ENCODE results near the gene DOCK3.
"Not testable (repeated sequence)": the region's sequence is repeated elsewhere in the genome, so short reads cannot be mapped to it uniquely, and the experiment has no call there.

DOCK3 gene

DNA sequence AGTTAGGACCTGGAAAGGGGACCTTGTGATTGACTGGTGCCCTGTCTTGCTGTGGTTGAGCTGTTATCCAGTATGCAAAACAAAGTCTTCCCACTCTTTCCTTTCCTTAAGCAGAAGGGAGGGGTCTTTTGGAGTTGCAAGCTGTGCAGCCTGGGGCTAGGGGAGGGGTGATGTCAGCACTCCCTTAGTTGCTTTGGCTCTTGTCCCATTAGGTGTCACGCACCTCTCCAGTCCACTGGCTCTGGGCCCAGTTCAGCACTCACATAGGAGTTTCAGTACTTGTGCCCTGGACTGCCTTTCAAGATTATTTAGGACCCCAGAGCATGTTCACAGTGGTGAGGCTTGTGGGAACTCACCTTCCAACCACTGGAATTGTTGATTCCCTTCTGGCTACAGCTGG is 238.5 kb downstream of the DOCK3 start:
- peaks cover 7% of the 10 kb centered on the region for H3K9me3 Mint-ChIP-seq
- H3K4me3 Mint-ChIP-seq: no peak overlapping the region
- H3K4me1 Mint-ChIP-seq: no peaks in the 10 kb centered on the region
- no peaks in the 10 kb centered on the region for H3K36me3 Mint-ChIP-seq
- H3K27me3 Mint-ChIP-seq: peaks cover 43% of the 10 kb centered on the region
- H3K27ac Mint-ChIP-seq: no peak overlapping the region
- ATAC-seq: peak; percentile 39

DNA sequence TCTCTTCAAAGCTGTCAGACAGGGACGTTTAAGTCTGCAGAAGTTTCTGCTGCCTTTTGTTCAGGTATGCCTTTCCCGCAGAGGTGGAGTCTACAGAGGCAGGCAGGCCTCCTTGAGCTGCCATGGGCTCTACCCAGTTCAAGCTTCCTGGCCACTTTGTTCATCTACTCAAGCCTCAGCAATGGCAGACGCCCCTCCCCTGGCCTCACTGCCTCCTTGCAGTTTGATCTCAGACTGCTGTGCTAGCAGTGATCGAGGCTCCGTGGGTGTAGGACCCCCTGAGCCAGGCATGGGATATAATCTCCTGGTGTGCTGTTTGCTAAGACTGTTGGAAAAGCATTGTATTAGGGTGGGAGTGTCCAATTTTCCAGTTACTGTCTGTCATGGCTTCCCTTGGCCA is 247.3 kb downstream of the DOCK3 start:
- Mint-ChIP-seq H3K9me3 (peaks cover 21% of the 10 kb centered on the region), H3K27me3 (peaks cover 42% of the 10 kb centered on the region)
- not testable (repeated sequence) for H3K36me3 Mint-ChIP-seq, H3K27ac Mint-ChIP-seq, ATAC-seq, H3K4me3 Mint-ChIP-seq, H3K4me1 Mint-ChIP-seq

- Mint-ChIP-seq H3K36me3 (no peaks in the 10 kb centered on the region), H3K4me3 (no peak overlapping the region), H3K4me1 (no peaks in the 10 kb centered on the region), H3K27ac (no peak overlapping the region), H3K9me3 (peaks cover 16% of the 10 kb centered on the region), H3K27me3 (peaks cover 54% of the 10 kb centered on the region)
- no peak for ATAC-seq
These were observed 249.2 kb downstream of the DOCK3 start for GRCh38 chr3:50923955-50924354.

- Mint-ChIP-seq H3K4me3 (no peak overlapping the region), H3K4me1 (no peaks in the 10 kb centered on the region), H3K27me3 (peaks cover 57% of the 10 kb centered on the region), H3K27ac (no peak overlapping the region), H3K36me3 (no peaks in the 10 kb centered on the region), H3K9me3 (peaks cover 11% of the 10 kb centered on the region)
- no peak for ATAC-seq
These were observed 249.9 kb downstream of the DOCK3 start for GRCh38 chr3:50924638-50925037.

- Mint-ChIP-seq H3K27ac (no peak overlapping the region), H3K27me3 (peaks cover 56% of the 10 kb centered on the region)
These were observed 252.1 kb downstream of the DOCK3 start for GRCh38 chr3:50926868-50927267.

GRCh38 chr3:50930371-50931208 is 255.9 kb downstream of the DOCK3 start:
- peaks cover 4% of the 10 kb centered on the region for H3K36me3 Mint-ChIP-seq
- peak; percentile 36 for ATAC-seq
- no peak overlapping the region for H3K4me3 Mint-ChIP-seq
- H3K27me3 Mint-ChIP-seq: peaks cover 47% of the 10 kb centered on the region
- H3K27ac Mint-ChIP-seq: no peak overlapping the region
- H3K9me3 Mint-ChIP-seq: peaks cover 6% of the 10 kb centered on the region
- no peaks in the 10 kb centered on the region for H3K4me1 Mint-ChIP-seq

More at GRCh38 chr3:50926868-50927267, 252.1 kb downstream of the DOCK3 start:
- no peak overlapping the region for H3K4me3 Mint-ChIP-seq
- no peaks in the 10 kb centered on the region for H3K4me1 Mint-ChIP-seq
- H3K36me3 Mint-ChIP-seq: no peaks in the 10 kb centered on the region
- peaks cover 11% of the 10 kb centered on the region for H3K9me3 Mint-ChIP-seq
- ATAC-seq: no peak

- peaks cover 12% of the 10 kb centered on the region for H3K9me3 Mint-ChIP-seq
- not testable (repeated sequence) for ATAC-seq, H3K4me3 Mint-ChIP-seq, H3K4me1 Mint-ChIP-seq, H3K36me3 Mint-ChIP-seq, H3K27ac Mint-ChIP-seq
- H3K27me3 Mint-ChIP-seq: peaks cover 45% of the 10 kb centered on the region
These were observed 258.2 kb downstream of the DOCK3 start for GRCh38 chr3:50932918-50933317.

- Mint-ChIP-seq H3K4me1 (no peaks in the 10 kb centered on the region), H3K27ac (no peak overlapping the region), H3K4me3 (no peak overlapping the region)
These were observed 261.7 kb downstream of the DOCK3 start for GRCh38 chr3:50936389-50936788.

DNA sequence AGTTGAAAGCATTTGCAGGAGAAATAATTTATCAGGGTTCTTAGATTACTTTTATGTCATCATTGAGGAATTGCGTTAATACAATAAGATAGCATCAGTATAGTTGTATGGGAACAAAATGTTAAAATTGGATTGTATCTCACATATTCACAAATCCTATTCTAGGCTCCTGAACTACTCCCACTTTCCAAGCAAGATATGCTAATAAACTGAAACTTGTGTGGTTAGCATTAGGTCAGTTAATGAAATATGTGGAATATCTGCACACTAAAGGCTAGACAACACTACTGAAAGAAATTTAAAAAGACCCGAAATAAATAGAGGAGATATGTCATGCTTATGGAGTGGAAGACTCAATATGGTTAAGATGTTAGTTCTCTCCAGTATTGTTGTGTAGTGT is 272.7 kb downstream of the DOCK3 start:
- no peaks in the 10 kb centered on the region for H3K9me3 Mint-ChIP-seq
- no peak for ATAC-seq

More at GRCh38 chr3:50936389-50936788, 261.7 kb downstream of the DOCK3 start:
- peaks cover 5% of the 10 kb centered on the region for H3K36me3 Mint-ChIP-seq
- H3K27me3 Mint-ChIP-seq: peaks cover 33% of the 10 kb centered on the region
- no peak for ATAC-seq
- H3K9me3 Mint-ChIP-seq: peaks cover 12% of the 10 kb centered on the region

GRCh38 chr3:50950591-50950990 is 275.9 kb downstream of the DOCK3 start:
- Mint-ChIP-seq H3K27me3 (peaks cover 33% of the 10 kb centered on the region), H3K9me3 (no peaks in the 10 kb centered on the region), H3K27ac (peak overlapping the region; percentile 13), H3K4me3 (peak overlapping the region; percentile 54), H3K4me1 (peaks cover 14% of the 10 kb centered on the region), H3K36me3 (peaks cover 5% of the 10 kb centered on the region)
- no peak for ATAC-seq

More for the DNA sequence above, 272.7 kb downstream of the DOCK3 start:
- Mint-ChIP-seq H3K36me3 (peaks cover 5% of the 10 kb centered on the region), H3K4me1 (peaks cover 14% of the 10 kb centered on the region), H3K27me3 (peaks cover 33% of the 10 kb centered on the region), H3K27ac (no peak overlapping the region), H3K4me3 (no peak overlapping the region)

DNA sequence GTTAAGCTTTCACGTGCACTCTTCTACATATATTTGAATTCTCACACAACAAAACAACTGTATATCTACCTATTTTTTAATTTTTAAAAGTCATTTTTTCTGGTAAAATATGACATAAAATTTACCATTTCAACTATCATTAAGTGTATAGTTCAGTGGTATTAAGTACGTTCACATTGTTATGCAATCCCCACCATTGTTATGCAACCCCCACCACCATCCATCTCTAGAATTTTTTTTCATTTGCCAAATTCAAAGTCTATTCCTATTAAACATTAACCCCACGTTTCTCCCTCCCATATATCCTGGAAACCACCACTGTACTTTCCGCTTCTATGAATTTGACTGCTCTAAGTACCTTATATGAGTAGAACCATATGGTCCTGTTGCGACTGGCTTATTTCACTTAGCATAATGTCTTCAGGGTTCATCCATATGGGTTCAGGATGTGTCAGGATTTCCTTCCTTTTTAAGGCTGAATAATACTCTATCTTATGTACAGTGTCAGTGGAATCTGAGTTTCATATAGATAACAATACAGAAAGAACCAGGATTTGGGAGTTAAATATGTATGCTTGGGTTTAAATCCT is 279.2 kb downstream of the DOCK3 start:
- no peak for ATAC-seq
- Mint-ChIP-seq H3K27ac (no peak overlapping the region), H3K9me3 (no peaks in the 10 kb centered on the region), H3K4me1 (peaks cover 14% of the 10 kb centered on the region), H3K36me3 (no peaks in the 10 kb centered on the region), H3K4me3 (no peak overlapping the region), H3K27me3 (peaks cover 33% of the 10 kb centered on the region)

- Mint-ChIP-seq H3K36me3 (no peaks in the 10 kb centered on the region), H3K9me3 (no peaks in the 10 kb centered on the region), H3K27ac (no peak overlapping the region), H3K4me1 (no peaks in the 10 kb centered on the region), H3K27me3 (peaks cover 41% of the 10 kb centered on the region), H3K4me3 (no peak overlapping the region)
- ATAC-seq: no peak
These were observed 286.7 kb downstream of the DOCK3 start for GRCh38 chr3:50961386-50961785.

- Mint-ChIP-seq H3K36me3 (no peaks in the 10 kb centered on the region), H3K4me3 (no peak overlapping the region), H3K4me1 (no peaks in the 10 kb centered on the region), H3K27me3 (peaks cover 9% of the 10 kb centered on the region), H3K27ac (no peak overlapping the region), H3K9me3 (peaks cover 3% of the 10 kb centered on the region)
- ATAC-seq: peak; percentile 68
These were observed 296.8 kb downstream of the DOCK3 start for GRCh38 chr3:50971487-50971924.

- Mint-ChIP-seq H3K27ac (no peak overlapping the region), H3K4me1 (no peaks in the 10 kb centered on the region), H3K36me3 (no peaks in the 10 kb centered on the region), H3K9me3 (peaks cover 3% of the 10 kb centered on the region), H3K27me3 (peaks cover 9% of the 10 kb centered on the region), H3K4me3 (no peak overlapping the region)
- no peak for ATAC-seq
These were observed 297.3 kb downstream of the DOCK3 start for GRCh38 chr3:50972029-50972428.

DNA sequence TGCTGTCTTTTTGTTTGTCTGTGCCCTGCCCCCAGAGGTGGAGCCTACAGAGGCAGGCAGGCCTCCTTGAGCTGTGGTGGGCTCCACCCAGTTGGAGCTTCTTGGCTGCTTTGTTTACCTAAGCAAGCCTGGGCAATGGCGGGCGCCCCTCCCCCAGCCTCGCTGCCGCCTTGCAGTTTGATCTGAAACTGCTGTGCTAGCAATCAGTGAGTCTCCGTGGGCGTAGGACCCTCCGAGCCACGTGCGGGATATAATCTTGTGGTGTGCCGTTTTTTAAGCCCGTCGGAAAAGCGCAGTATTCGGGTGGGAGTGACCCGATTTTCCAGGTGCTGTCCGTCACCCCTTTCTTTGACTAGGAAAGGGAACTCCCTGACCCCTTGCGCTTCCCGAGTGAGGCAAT is 303.9 kb downstream of the DOCK3 start:
- not testable (repeated sequence) for H3K4me1 Mint-ChIP-seq, ATAC-seq, H3K36me3 Mint-ChIP-seq, H3K27ac Mint-ChIP-seq, H3K4me3 Mint-ChIP-seq, H3K9me3 Mint-ChIP-seq
- peaks cover 34% of the 10 kb centered on the region for H3K27me3 Mint-ChIP-seq

Data from stimulated activated memory B cell treated with anti-CD40 and anti-IgM and Interleukin-4, amounts not matched to agents 10 μg/mL and 1 μg/mL and 100 μg/mL, for 72 hours (primary cell).